CD4-positive, alpha-beta T cell treated with Interleukin-1 beta for 1 hour (primary cell): ENCODE data around the gene DOCK8.

Experiments used
- DNase-seq, 2 donors: peaks; one replicate each; pipeline ENCODE4 v3.0.0-alpha.2; 2020 to 2022

The DOCK8 gene

GRCh38 chr9:431701-432100 is 217.0 kb downstream of the DOCK8 start:
- DNase-seq: no peak

GRCh38 chr9:436482-436881 is 221.8 kb downstream of the DOCK8 start:
- no peak for DNase-seq

GRCh38 chr9:437066-437465 is 222.4 kb downstream of the DOCK8 start:
- DNase-seq: no peak

- DNase-seq: no peak
Observed at GRCh38 chr9:437574-438001, 222.9 kb downstream of the DOCK8 start.

GRCh38 chr9:438066-438465 is 223.4 kb downstream of the DOCK8 start:
- DNase-seq: no peak

- DNase-seq: no peak
Observed at GRCh38 chr9:438961-439768, 224.5 kb downstream of the DOCK8 start.

- DNase-seq: no peak
Observed at GRCh38 chr9:441126-441525, 226.5 kb downstream of the DOCK8 start.

- no peak for DNase-seq
Observed at GRCh38 chr9:444528-444927, 229.9 kb downstream of the DOCK8 start.

GRCh38 chr9:445033-445432 is 230.4 kb downstream of the DOCK8 start:
- no peak for DNase-seq

- no peak for DNase-seq
Observed at GRCh38 chr9:446074-446699, 231.5 kb downstream of the DOCK8 start.

- DNase-seq: peak; percentile 51 to 65
Observed at GRCh38 chr9:447230-448025, 232.8 kb downstream of the DOCK8 start.

- DNase-seq: no peak
Observed at GRCh38 chr9:450057-450456, 235.4 kb downstream of the DOCK8 start.

GRCh38 chr9:450561-450960 is 235.9 kb downstream of the DOCK8 start:
- no peak for DNase-seq

GRCh38 chr9:453832-454231 is 239.2 kb downstream of the DOCK8 start:
- no peak for DNase-seq

GRCh38 chr9:456365-456764 is 241.7 kb downstream of the DOCK8 start:
- no peak for DNase-seq

GRCh38 chr9:458590-458989 is 243.9 kb downstream of the DOCK8 start:
- no peak for DNase-seq

GRCh38 chr9:459491-460444 is 245.1 kb downstream of the DOCK8 start:
- DNase-seq: peak in 1 of 2 donors; percentile 16

- DNase-seq: no peak
Observed at GRCh38 chr9:462121-462520, 247.5 kb downstream of the DOCK8 start.

- no peak for DNase-seq
Observed at GRCh38 chr9:462606-463005, 247.9 kb downstream of the DOCK8 start.

- DNase-seq: no peak
Observed at GRCh38 chr9:463455-464171, 248.9 kb downstream of the DOCK8 start.

- no peak for DNase-seq
Observed at GRCh38 chr9:466747-467146, 252.1 kb downstream of the DOCK8 start.
